Gastrocnemius medialis (tissue), 4 donors: ENCODE measurements around the gene IFNE.

Source experiments
- POLR2A ChIP-seq, 2 donors: fragments of 450-650 bp; IDR thresholded peaks; one replicate each; pipeline ENCODE4 v1.6.1; 2017; ENCODE audit warnings: antibody characterized with exemption in 2 of 2, mild to moderate bottlenecking in 2 of 2, moderate library complexity in 2 of 2
- TF ChIP-seq, protein P1 (sequence below), 5 experiments: fragments of 450-650 bp in 3 of 5; fragments of 200-600 bp in 2 of 5; sonication (generic) in 2 of 5; IDR thresholded peaks in 4 of 5; conservative IDR thresholded peaks in 1 of 5; 1 replicate in 4 of 5; 2 replicates in 1 of 5; pipeline ENCODE4 v1.5.1; 2016 to 2019; ENCODE audit warnings: antibody characterized with exemption in 5 of 5, mild to moderate bottlenecking in 3 of 5, moderate library complexity in 3 of 5

- TF ChIP-seq, protein P1, sequence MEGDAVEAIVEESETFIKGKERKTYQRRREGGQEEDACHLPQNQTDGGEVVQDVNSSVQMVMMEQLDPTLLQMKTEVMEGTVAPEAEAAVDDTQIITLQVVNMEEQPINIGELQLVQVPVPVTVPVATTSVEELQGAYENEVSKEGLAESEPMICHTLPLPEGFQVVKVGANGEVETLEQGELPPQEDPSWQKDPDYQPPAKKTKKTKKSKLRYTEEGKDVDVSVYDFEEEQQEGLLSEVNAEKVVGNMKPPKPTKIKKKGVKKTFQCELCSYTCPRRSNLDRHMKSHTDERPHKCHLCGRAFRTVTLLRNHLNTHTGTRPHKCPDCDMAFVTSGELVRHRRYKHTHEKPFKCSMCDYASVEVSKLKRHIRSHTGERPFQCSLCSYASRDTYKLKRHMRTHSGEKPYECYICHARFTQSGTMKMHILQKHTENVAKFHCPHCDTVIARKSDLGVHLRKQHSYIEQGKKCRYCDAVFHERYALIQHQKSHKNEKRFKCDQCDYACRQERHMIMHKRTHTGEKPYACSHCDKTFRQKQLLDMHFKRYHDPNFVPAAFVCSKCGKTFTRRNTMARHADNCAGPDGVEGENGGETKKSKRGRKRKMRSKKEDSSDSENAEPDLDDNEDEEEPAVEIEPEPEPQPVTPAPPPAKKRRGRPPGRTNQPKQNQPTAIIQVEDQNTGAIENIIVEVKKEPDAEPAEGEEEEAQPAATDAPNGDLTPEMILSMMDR (IDR thresholded peaks at IDR 0.05 in 4 of 5, conservative IDR thresholded peaks at IDR 0.05 in 1 of 5) = no peak
- TF ChIP-seq POLR2A (IDR thresholded peaks at IDR 0.05) = no peak
Observed at GRCh38 chr9:21450733-21451394, 31.2 kb downstream of the IFNE start.
